Spleen (tissue), 11 donors: Measurements from ENCODE around the gene U2AF1L4. TPM values are rescaled to one million over a fixed set of nuclear protein-coding genes. Genes with fewer than 3 reads are reported as not detected.

Source experiments
- DNase-seq: peaks from one replicate; pipeline ENCODE4 v3.0.0-alpha.2; 2020
- H3K27ac ChIP-seq, 8 donors: fragments of 200-600 bp; sonication (generic) in 7 of 8; 1 replicate in 4 of 8; 2 replicates in 4 of 8; pipeline versions ENCODE4 v1.5.0 to v1.8.0; 2016 to 2021; ENCODE audit warnings: inconsistent platforms in 4 of 8, mild to moderate bottlenecking in 4 of 8, moderate library complexity in 1 of 8
- H3K27me3 ChIP-seq, 7 donors: fragments of 200-600 bp; sonication (generic) in 6 of 7; replicated peaks in 1 of 7; 1 replicate in 4 of 7; 2 replicates in 3 of 7; pipeline versions ENCODE4 v1.5.0 to v1.8.0; 2016 to 2021; ENCODE audit warnings: inconsistent platforms in 3 of 7, mild to moderate bottlenecking in 1 of 7
- H3K36me3 ChIP-seq, 6 donors: fragments of 200-600 bp; sonication (generic) in 5 of 6; 1 replicate in 4 of 6; 2 replicates in 2 of 6; pipeline versions ENCODE4 v1.5.0 to v1.8.0; 2016 to 2021; ENCODE audit warnings: inconsistent platforms in 2 of 6
- H3K4me1 ChIP-seq, 6 donors: fragments of 200-600 bp; sonication (generic) in 5 of 6; 1 replicate in 3 of 6; 2 replicates in 3 of 6; pipeline versions ENCODE4 v1.5.0 to v1.8.0; 2016 to 2021; ENCODE audit warnings: inconsistent platforms in 3 of 6
- H3K4me3 ChIP-seq, 8 donors: fragments of 200-600 bp; sonication (generic) in 7 of 8; 1 replicate in 4 of 8; 2 replicates in 4 of 8; pipeline versions ENCODE4 v1.5.0 to v1.8.0; 2016 to 2021; ENCODE audit warnings: inconsistent platforms in 4 of 8, mild to moderate bottlenecking in 4 of 8, moderate library complexity in 2 of 8
- H3K9me3 ChIP-seq, 8 donors: fragments of 200-600 bp; sonication (generic) in 7 of 8; 1 replicate in 4 of 8; 2 replicates in 4 of 8; pipeline versions ENCODE4 v1.5.0 to v1.8.0; 2016 to 2021; ENCODE audit warnings: inconsistent platforms in 4 of 8
- POLR2A ChIP-seq, 3 donors: fragments of 450-650 bp; IDR thresholded peaks; one replicate each; pipeline ENCODE4 v1.5.1; 2017; ENCODE audit warnings: antibody characterized with exemption in 3 of 3, mild to moderate bottlenecking in 1 of 3
- POLR2AphosphoS5 ChIP-seq, 3 donors: sonication (generic); formaldehyde crosslinking; IDR thresholded peaks; one replicate each; pipeline ENCODE4 v1.5.1; 2017; ENCODE audit warnings: antibody characterized with exemption in 3 of 3
- WGBS, 5 donors: extraction: QIAGEN DNeasy Blood & Tissue Kit in 3 of 5; methylation state at CpG; one replicate each; pipeline versions ENCODE4 v1.1.5 to v1.1.7; 2013 to 2018; 5-methylcytosine and 5-hydroxymethylcytosine counted together
- intact Hi-C: fragments of 100-400 bp; cut with DNase I; formaldehyde crosslinking; loops from one replicate; pipeline ENCODE4 v1.15.0; 2023; ENCODE audit warnings: low total_unique reads
- polyA plus RNA-seq, 3 donors: library from polyadenylated mRNA; stranded (reverse); fragments of 200-250 nt; gene quantifications; one replicate each; pipeline ENCODE4 v1.2.1, GENCODE V29; 2013
- total RNA-seq, 7 donors: library from RNA; depleted of rRNA in 3 of 7; stranded (reverse); fragments of >200 nt in 3 of 7; fragmentation: NEBNext Ultra II Directional in 4 of 7; extraction: Animal tissue kit (Norgen Biotek cat#: 25700) in 4 of 7; gene quantifications; one replicate each; pipeline versions ENCODE4 v1.1.0 to v1.2.1, GENCODE V29; 2016 to 2021
- TF ChIP-seq, protein P1 (sequence below), 11 experiments: fragments of 200-600 bp in 7 of 11; fragments of 450-650 bp in 4 of 11; sonication (generic) in 4 of 11; IDR thresholded peaks in 8 of 11; conservative IDR thresholded peaks in 3 of 11; 1 replicate in 7 of 11; 2 replicates in 4 of 11; pipeline versions ENCODE4 v1.4.0 to v1.8.0; 2016 to 2021; ENCODE audit warnings: antibody characterized with exemption in 11 of 11, inconsistent platforms in 4 of 11, mild to moderate bottlenecking in 1 of 11
- donor health status: healthy with polysubstance abuse.
- donor health status: DM: no; HTN: no; CAD: no; lungs with moderate emphysema.
- donor health status: DM: no; HTN: no; CAD: no.
- donor health status: Bipolar disorder and iron deficiency.
- donor health status: healthy.
- donor health status: DM: no; HTN: no; CAD: no.
- donor health status: DM: yes; HTN: yes; CAD: no.

U2AF1L4 gene
- total and polyA plus RNA-seq, 10 donors, result 27.2 to 96.5 (median 29.9) TPM

DNA sequence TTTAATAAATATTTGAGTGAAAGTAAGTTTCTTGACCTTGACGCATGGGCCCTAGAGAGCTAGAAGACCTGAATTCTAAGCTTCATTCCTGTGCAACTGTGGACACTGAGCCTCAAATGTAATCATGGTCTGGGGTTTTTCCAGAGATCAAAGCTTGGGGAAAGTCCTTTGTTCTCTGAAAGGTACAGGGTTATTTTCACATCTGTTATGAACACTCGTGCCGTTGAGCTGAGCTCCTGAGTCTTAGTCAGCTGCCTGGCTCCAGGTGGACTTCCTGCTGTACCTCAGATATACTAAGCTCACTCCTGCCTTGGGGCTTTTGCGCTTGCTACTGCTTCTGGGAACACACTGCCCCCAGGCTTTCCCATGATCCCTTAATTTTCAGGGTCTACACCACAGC is 48.4 kb downstream of the U2AF1L4 start:
- 62 to 76% (median 69%) methylated on average over 4 of the region's 4 CpGs for WGBS, 5 donors
- TF ChIP-seq POLR2AphosphoS5 (IDR thresholded peaks at IDR 0.05), result no peak
- TF ChIP-seq, protein P1, sequence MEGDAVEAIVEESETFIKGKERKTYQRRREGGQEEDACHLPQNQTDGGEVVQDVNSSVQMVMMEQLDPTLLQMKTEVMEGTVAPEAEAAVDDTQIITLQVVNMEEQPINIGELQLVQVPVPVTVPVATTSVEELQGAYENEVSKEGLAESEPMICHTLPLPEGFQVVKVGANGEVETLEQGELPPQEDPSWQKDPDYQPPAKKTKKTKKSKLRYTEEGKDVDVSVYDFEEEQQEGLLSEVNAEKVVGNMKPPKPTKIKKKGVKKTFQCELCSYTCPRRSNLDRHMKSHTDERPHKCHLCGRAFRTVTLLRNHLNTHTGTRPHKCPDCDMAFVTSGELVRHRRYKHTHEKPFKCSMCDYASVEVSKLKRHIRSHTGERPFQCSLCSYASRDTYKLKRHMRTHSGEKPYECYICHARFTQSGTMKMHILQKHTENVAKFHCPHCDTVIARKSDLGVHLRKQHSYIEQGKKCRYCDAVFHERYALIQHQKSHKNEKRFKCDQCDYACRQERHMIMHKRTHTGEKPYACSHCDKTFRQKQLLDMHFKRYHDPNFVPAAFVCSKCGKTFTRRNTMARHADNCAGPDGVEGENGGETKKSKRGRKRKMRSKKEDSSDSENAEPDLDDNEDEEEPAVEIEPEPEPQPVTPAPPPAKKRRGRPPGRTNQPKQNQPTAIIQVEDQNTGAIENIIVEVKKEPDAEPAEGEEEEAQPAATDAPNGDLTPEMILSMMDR (IDR thresholded peaks at IDR 0.05 in 8 of 11, conservative IDR thresholded peaks at IDR 0.05 in 3 of 11), result no peak
- TF ChIP-seq POLR2A (IDR thresholded peaks at IDR 0.05), result no peak
- intact Hi-C loops, result no loop called here

DNA sequence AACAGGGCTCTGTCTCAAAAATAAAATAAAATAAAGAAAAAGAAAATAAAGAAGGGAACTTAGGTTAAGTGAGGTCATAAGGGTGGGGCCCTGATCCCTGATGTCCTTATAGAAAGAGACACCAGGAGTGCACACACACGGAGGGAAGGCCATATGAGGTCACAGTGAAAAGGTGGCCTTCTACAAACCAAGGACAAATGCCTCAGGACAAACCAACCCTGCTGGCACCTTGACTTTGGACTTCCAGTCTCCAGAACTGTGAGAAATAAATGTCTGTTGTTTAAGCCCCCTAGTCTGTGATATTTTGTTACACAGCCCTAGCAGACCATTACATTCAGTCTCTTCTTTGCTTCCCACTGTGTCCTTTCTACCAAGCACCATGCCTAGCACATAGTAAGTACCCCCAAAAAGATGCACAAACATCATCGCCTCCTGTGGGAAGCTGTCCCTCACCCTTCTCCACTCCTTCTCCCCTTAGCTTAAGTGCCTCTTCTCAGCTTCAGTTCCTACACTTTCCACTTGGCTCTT is 49.3 kb downstream of the U2AF1L4 start:
- H3K4me1 ChIP-seq, result peaks cover 0 to 4% (median 0%) of the 10 kb centered on the region in 6 donors
- H3K9me3 ChIP-seq, result no peaks in the 10 kb centered on the region
- no peak overlapping the region for H3K27ac ChIP-seq
- no peaks in the 10 kb centered on the region for H3K27me3 ChIP-seq
- no peak for DNase-seq
- no peaks in the 10 kb centered on the region for H3K36me3 ChIP-seq
- TF ChIP-seq, protein P1 (IDR thresholded peaks at IDR 0.05 in 8 of 11, conservative IDR thresholded peaks at IDR 0.05 in 3 of 11), result no peak
- intact Hi-C loops, result no loop called here
- WGBS, 5 donors, result 61 to 86% (median 81%) methylated on average over 2 of the region's 2 CpGs
- H3K4me3 ChIP-seq, result no peak overlapping the region

More for the DNA sequence above, 48.4 kb downstream of the U2AF1L4 start:
- DNase-seq, result no peak
- Histone ChIP-seq H3K4me3 (no peak overlapping the region), H3K27ac (no peak overlapping the region), H3K9me3 (no peaks in the 10 kb centered on the region), H3K4me1 (peaks cover 0 to 8% (median 3%) of the 10 kb centered on the region in 6 donors), H3K36me3 (no peaks in the 10 kb centered on the region), H3K27me3 (peaks cover 0 to 1% (median 0%) of the 10 kb centered on the region in 7 donors)

DNA sequence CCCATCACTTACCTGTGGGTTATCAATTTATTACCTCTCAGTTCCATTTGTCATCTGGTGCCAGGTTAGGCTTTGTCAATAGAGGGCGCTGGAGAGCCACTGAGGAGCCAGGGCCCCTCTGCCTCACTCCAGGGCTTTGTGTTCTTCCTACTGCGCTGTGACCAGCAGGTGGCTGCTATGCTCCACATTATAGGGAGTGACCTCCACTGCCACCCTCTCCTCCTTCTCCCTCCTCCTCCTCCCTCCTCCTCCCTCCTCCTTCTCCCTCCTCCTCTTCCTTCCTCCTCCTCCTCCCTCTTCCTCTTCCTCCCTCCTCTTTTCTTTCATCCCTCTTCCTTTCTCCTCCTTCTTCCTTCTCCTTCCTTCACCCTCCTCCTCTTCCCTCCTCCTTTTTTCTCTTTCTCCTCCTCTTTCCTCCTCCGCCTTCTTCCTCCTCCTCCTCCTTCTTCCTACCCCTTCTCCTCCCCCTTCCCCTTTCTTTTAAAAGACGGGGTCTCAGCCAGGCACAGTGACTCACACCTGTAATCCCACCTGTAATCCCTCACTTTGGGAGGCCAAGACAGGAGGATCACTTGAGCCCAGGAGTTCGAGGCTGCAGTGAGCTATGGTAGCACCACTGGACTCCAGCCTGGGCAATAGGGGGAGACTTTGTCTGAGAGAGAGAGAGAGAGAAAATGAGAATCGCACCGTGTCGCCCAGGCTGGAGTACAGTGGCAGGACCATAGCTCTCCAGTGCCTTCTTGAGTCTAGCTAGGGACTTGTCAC is 51.2 kb downstream of the U2AF1L4 start:
- H3K27ac ChIP-seq, result peak overlapping the region in 2 of 8 donors; percentile 10 to 40
- no peak overlapping the region for H3K4me3 ChIP-seq
- intact Hi-C loops, result no loop called here
- peaks cover 0 to 4% (median 0%) of the 10 kb centered on the region in 6 donors for H3K4me1 ChIP-seq
- peak in 2 of 3 donors; percentile 60 to 68 for TF ChIP-seq POLR2AphosphoS5 (IDR thresholded peaks at IDR 0.05)
- TF ChIP-seq, protein P1 (IDR thresholded peaks at IDR 0.05 in 8 of 11, conservative IDR thresholded peaks at IDR 0.05 in 3 of 11), result peak; percentile 92 to 99 (median 97)
- no peak for TF ChIP-seq POLR2A (IDR thresholded peaks at IDR 0.05)
- peak; percentile 93 for DNase-seq
- H3K27me3 ChIP-seq, result peaks cover 0 to 4% (median 0%) of the 10 kb centered on the region in 7 donors
- H3K9me3 ChIP-seq, result no peaks in the 10 kb centered on the region
- no peaks in the 10 kb centered on the region for H3K36me3 ChIP-seq
- 26 to 34% (median 32%) methylated on average over 8 of the region's 8 CpGs for WGBS, 5 donors

DNA sequence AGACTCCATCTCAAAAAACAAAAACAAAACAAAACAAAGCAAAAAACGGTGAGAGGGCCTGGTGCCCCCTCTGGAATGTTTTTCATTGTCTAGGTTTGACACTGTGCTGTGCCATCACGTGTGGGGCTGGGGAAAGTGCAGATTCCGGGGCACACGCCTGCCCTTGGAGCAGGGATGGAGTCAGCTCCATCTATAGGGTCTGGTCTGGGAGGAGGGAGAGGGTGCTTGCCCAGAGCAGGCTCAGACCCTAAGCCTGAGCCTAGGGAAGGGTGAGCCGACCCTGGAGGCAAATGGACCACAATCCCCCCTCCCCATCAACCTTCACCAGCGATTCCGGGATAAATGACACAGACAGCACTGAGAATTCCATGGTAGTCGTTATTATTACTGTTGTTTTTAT is 51.8 kb downstream of the U2AF1L4 start:
- Histone ChIP-seq H3K4me1 (peaks cover 0 to 4% (median 0%) of the 10 kb centered on the region in 6 donors), H3K27ac (no peak overlapping the region), H3K36me3 (no peaks in the 10 kb centered on the region), H3K4me3 (no peak overlapping the region), H3K27me3 (peaks cover 0 to 9% (median 0%) of the 10 kb centered on the region in 7 donors), H3K9me3 (no peaks in the 10 kb centered on the region)
- TF ChIP-seq, protein P1 (IDR thresholded peaks at IDR 0.05 in 8 of 11, conservative IDR thresholded peaks at IDR 0.05 in 3 of 11), result no peak
- TF ChIP-seq POLR2AphosphoS5 (IDR thresholded peaks at IDR 0.05) (no peak), POLR2A (IDR thresholded peaks at IDR 0.05) (no peak)
- DNase-seq, result no peak
- intact Hi-C loops, result no loop called here
- 13 to 19% (median 16%) methylated on average over 8 of the region's 8 CpGs for WGBS, 5 donors
